ENCODE measurements around the gene TMX4. TPM values are rescaled to one million over a fixed set of nuclear protein-coding genes. Genes with fewer than 3 reads are reported as not detected.

TMX4 gene
- polyA plus RNA-seq, 1 experiment: 11.3 TPM

GRCh38 chr20:7939663-7940062 is 79.9 kb downstream of the TMX4 start:
- Histone ChIP-seq H3K27me3 (ENCODE audit: control insufficient read depth, insufficient read depth, low read length) (no peaks in the 10 kb centered on the region; the same call in 1 of the 2 replicates), H3K4me3 (ENCODE audit: low read depth, low read length) (no peak overlapping the region), H3K36me3 (ENCODE audit: control insufficient read depth, insufficient read depth, low read length) (no peaks in the 10 kb centered on the region)
- TF ChIP-seq CTCF (IDR thresholded peaks at IDR 0.05; ENCODE audit: insufficient read depth, low read depth, low read length): no peak
- CTCF ChIA-PET: no interaction called here
- no peak for DNase-seq (ENCODE audit: low read depth)
- POLR2A ChIA-PET: no interaction called here

GRCh38 chr20:7938058-7938457 is 81.5 kb downstream of the TMX4 start:
- CTCF ChIA-PET: interaction anchor here (0.6 to 6.3 kb wide), 8 partner anchors 7 to 791 kb away, joined by 3 to 143 read pairs (median 16); no protein-coding TSS in a partner anchor
- DNase-seq (ENCODE audit: low read depth): no peak
- POLR2A ChIA-PET: no interaction called here
- Histone ChIP-seq H3K27me3 (ENCODE audit: control insufficient read depth, insufficient read depth, low read length) (no peaks in the 10 kb centered on the region; the same call in 1 of the 2 replicates), H3K36me3 (ENCODE audit: control insufficient read depth, insufficient read depth, low read length) (no peaks in the 10 kb centered on the region), H3K4me3 (ENCODE audit: low read depth, low read length) (no peak overlapping the region)
- no peak for TF ChIP-seq CTCF (IDR thresholded peaks at IDR 0.05; ENCODE audit: insufficient read depth, low read depth, low read length)

- TF ChIP-seq CTCF (IDR thresholded peaks at IDR 0.05; ENCODE audit: insufficient read depth, low read depth, low read length): no peak
- ChIA-PET POLR2A (no interaction called here), CTCF (interaction anchor here (0.7 to 6.3 kb wide), 22 partner anchors 8 to 791 kb away, joined by 3 to 143 read pairs (median 6); partner anchors contain the start of gene TMX4)
- no peak overlapping the region for H3K4me3 ChIP-seq (ENCODE audit: low read depth, low read length)
- no peaks in the 10 kb centered on the region; the same call in 1 of the 2 replicates for H3K27me3 ChIP-seq (ENCODE audit: control insufficient read depth, insufficient read depth, low read length)
- no peaks in the 10 kb centered on the region for H3K36me3 ChIP-seq (ENCODE audit: control insufficient read depth, insufficient read depth, low read length)
- no peak for DNase-seq (ENCODE audit: low read depth)
Measured at GRCh38 chr20:7937328-7937727, 82.2 kb downstream of the TMX4 start.

GRCh38 chr20:7935027-7935551 is 84.5 kb downstream of the TMX4 start:
- Histone ChIP-seq H3K27me3 (ENCODE audit: control insufficient read depth, insufficient read depth, low read length) (no peaks in the 10 kb centered on the region; the same call in none of the 2 replicates), H3K36me3 (ENCODE audit: control insufficient read depth, insufficient read depth, low read length) (no peaks in the 10 kb centered on the region), H3K4me3 (ENCODE audit: low read depth, low read length) (no peak overlapping the region)
- ChIA-PET CTCF (interaction anchor here (1.0 to 6.3 kb wide), 5 partner anchors 9 to 787 kb away, joined by 3 to 143 read pairs (median 3); no protein-coding TSS in a partner anchor), POLR2A (no interaction called here)
- TF ChIP-seq CTCF (IDR thresholded peaks at IDR 0.05; ENCODE audit: insufficient read depth, low read depth, low read length): no peak
- DNase-seq (ENCODE audit: low read depth): no peak

GRCh38 chr20:7933346-7933745 is 86.2 kb downstream of the TMX4 start:
- DNase-seq (ENCODE audit: low read depth): no peak
- ChIA-PET POLR2A (no interaction called here), CTCF (interaction anchor here (0.6 to 6.3 kb wide), 5 partner anchors 18 to 788 kb away, joined by 3 to 143 read pairs (median 4); no protein-coding TSS in a partner anchor)
- Histone ChIP-seq H3K27me3 (ENCODE audit: control insufficient read depth, insufficient read depth, low read length) (peaks cover 2% of the 10 kb centered on the region), H3K36me3 (ENCODE audit: control insufficient read depth, insufficient read depth, low read length) (no peaks in the 10 kb centered on the region), H3K4me3 (ENCODE audit: low read depth, low read length) (no peak overlapping the region)
- TF ChIP-seq CTCF (IDR thresholded peaks at IDR 0.05; ENCODE audit: insufficient read depth, low read depth, low read length): no peak
